ENCODE results near the gene DNAJC9. TPM values are rescaled to one million over a fixed set of nuclear protein-coding genes. Genes with fewer than 3 reads are reported as not detected.

DNAJC9 gene
- total RNA-seq, 1 experiment from 2014 or later: 72.9 TPM

DNA sequence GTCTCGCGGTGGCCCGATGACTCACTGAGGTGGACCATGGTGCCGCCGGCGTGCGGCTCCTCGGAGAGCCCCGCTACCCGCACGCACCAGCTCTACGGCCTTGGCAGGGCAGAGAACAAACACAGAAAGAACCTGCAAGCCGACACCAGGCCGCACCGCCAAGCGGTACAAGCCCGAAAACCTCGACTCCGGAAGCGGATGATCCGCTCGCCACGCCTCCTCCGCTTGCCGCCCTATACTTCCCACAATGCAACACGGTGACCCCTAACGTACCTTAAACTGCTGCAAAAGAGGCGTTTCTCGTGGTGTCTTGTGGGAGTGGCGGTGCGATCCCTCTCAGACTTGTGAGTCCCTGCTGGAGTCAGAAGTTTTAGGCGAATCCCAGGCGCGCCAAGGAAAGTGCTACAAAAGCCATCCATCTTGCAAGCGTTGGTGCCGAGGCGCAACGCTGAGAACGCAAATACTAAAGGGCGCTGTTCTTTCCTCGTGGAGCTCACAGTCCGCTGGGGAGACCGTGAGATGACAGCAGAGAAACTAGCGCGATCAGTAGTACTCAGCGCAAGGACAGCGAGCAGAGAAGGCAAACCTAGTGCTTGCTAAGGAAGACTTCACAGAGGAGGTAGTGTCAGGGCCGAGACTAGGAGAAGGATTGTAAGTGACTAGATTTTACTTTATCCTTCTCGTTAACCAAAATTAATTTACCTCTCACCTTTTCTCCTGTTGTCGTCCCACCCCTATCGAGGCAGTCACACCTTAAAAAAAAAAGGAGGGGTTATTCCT is 5.6 kb upstream of the DNAJC9 start, which contains the start of gene MRPS16:
MRPS16 (minus strand) TSS at position 200 of the 780 bp plus-strand sequence; CDS start at position 38, 162 bp downstream.
- ChIA-PET POLR2A (ENCODE audit: low non-redundant PET) (interaction anchor here (0.6 kb wide), 1 partner anchor 491 kb away, joined by 6 read pairs; no protein-coding TSS in a partner anchor), CTCF (no interaction called here)
- peak within 1 kb of the TSS; percentile 88 for H3K27ac ChIP-seq (ENCODE audit: low read depth, low read length, poor library complexity, severe bottlenecking)
- intact Hi-C loops (cut with micrococcal nuclease; ENCODE audit: unreplicated experiment): no loop called here
- H3K4me3 ChIP-seq (ENCODE audit: low read depth, low read length, poor library complexity, severe bottlenecking): peak within 1 kb of the TSS; percentile 64
- peaks cover 21% of the 10 kb centered on the region for H3K4me1 ChIP-seq (ENCODE audit: insufficient read depth, low read length, poor library complexity, severe bottlenecking)
- peaks cover 27% of the 10 kb centered on the region for H3K36me3 ChIP-seq (ENCODE audit: insufficient read depth, low read length, poor library complexity, severe bottlenecking)
- no peaks in the 10 kb centered on the region for H3K9me3 ChIP-seq (ENCODE audit: low read depth, low read length, poor library complexity, severe bottlenecking)
- BruUV-seq (replicated peaks): TSS peak; percentile 82
- peak; percentile 99 for DNase-seq (ENCODE audit: low spot score)
- no peak for TF ChIP-seq EZH2 (IDR thresholded peaks at IDR 0.05; ENCODE audit: borderline replicate concordance, low read depth, low read length, poor library complexity, severe bottlenecking)
- TF ChIP-seq, protein P1, sequence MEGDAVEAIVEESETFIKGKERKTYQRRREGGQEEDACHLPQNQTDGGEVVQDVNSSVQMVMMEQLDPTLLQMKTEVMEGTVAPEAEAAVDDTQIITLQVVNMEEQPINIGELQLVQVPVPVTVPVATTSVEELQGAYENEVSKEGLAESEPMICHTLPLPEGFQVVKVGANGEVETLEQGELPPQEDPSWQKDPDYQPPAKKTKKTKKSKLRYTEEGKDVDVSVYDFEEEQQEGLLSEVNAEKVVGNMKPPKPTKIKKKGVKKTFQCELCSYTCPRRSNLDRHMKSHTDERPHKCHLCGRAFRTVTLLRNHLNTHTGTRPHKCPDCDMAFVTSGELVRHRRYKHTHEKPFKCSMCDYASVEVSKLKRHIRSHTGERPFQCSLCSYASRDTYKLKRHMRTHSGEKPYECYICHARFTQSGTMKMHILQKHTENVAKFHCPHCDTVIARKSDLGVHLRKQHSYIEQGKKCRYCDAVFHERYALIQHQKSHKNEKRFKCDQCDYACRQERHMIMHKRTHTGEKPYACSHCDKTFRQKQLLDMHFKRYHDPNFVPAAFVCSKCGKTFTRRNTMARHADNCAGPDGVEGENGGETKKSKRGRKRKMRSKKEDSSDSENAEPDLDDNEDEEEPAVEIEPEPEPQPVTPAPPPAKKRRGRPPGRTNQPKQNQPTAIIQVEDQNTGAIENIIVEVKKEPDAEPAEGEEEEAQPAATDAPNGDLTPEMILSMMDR (conservative IDR thresholded peaks at IDR 0.05; ENCODE audit: low read depth, low read length): no peak
- no peaks in the 10 kb centered on the region for H3K27me3 ChIP-seq (replicated peaks; ENCODE audit: insufficient read depth, low read depth, low read length, poor library complexity)

DNA sequence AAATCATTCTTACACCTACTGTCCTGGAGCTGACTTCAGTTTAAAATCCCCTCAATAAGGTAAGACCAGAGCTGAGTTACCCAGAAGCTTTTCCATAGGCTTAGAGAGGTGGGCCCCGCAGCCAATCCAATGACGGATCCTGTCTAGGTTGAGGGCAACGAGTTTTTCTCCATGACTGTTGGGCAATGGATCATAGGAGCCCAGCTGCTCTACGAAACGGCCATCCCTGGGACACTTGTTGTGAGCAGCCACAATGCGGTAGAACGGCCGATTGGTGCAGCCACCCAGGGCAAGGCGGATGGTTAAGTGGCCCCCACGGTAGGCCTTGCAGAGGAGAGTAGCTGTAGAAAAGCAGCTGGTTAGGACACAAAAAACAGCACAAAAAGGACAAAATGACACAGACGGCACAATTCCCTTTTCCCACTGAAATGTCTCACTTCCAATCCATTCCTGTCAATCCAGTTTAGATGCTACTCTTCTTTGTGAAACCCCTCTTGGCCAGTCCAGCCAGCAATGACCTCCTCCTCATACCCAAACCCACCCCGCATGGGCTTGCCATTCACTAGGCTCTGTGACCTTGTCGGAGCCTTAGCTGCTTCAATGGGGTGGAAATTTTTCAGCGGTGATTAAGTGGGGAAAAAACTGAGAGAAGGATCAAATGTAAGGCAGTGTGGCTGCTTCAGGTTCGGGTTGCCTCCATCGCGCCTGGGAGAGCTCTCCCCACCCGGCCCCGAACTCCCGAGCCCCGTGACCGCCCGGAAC is 4.8 kb upstream of the DNAJC9 start:
- intact Hi-C loops (cut with micrococcal nuclease; ENCODE audit: unreplicated experiment): no loop called here
- Histone ChIP-seq H3K9me3 (ENCODE audit: low read depth, low read length, poor library complexity, severe bottlenecking) (no peaks in the 10 kb centered on the region), H3K27ac (ENCODE audit: low read depth, low read length, poor library complexity, severe bottlenecking) (peak overlapping the region; percentile 88), H3K27me3 (replicated peaks; ENCODE audit: insufficient read depth, low read depth, low read length, poor library complexity) (no peaks in the 10 kb centered on the region), H3K4me3 (ENCODE audit: low read depth, low read length, poor library complexity, severe bottlenecking) (peak overlapping the region; percentile 64), H3K36me3 (ENCODE audit: insufficient read depth, low read length, poor library complexity, severe bottlenecking) (peaks cover 28% of the 10 kb centered on the region), H3K4me1 (ENCODE audit: insufficient read depth, low read length, poor library complexity, severe bottlenecking) (peaks cover 22% of the 10 kb centered on the region)
- BruUV-seq (replicated peaks): TSS peak; percentile 59
- ChIA-PET CTCF (no interaction called here), POLR2A (ENCODE audit: low non-redundant PET) (no interaction called here)
- TF ChIP-seq, protein P1 (conservative IDR thresholded peaks at IDR 0.05; ENCODE audit: low read depth, low read length): no peak
- TF ChIP-seq EZH2 (IDR thresholded peaks at IDR 0.05; ENCODE audit: borderline replicate concordance, low read depth, low read length, poor library complexity, severe bottlenecking): no peak
- DNase-seq (ENCODE audit: low spot score): peak; percentile 36

GRCh38 chr10:73248259-73248724 is 1.2 kb upstream of the DNAJC9 start:
- DNase-seq (ENCODE audit: low spot score): no peak
- BruUV-seq (replicated peaks): no TSS peak
- Histone ChIP-seq H3K27me3 (replicated peaks; ENCODE audit: insufficient read depth, low read depth, low read length, poor library complexity) (no peaks in the 10 kb centered on the region), H3K4me3 (ENCODE audit: low read depth, low read length, poor library complexity, severe bottlenecking) (no peak overlapping the region), H3K36me3 (ENCODE audit: insufficient read depth, low read length, poor library complexity, severe bottlenecking) (peaks cover 54% of the 10 kb centered on the region), H3K4me1 (ENCODE audit: insufficient read depth, low read length, poor library complexity, severe bottlenecking) (peaks cover 25% of the 10 kb centered on the region), H3K9me3 (ENCODE audit: low read depth, low read length, poor library complexity, severe bottlenecking) (no peaks in the 10 kb centered on the region), H3K27ac (ENCODE audit: low read depth, low read length, poor library complexity, severe bottlenecking) (peak overlapping the region; percentile 98)
- TF ChIP-seq EZH2 (IDR thresholded peaks at IDR 0.05; ENCODE audit: borderline replicate concordance, low read depth, low read length, poor library complexity, severe bottlenecking): no peak
- TF ChIP-seq, protein P1 (conservative IDR thresholded peaks at IDR 0.05; ENCODE audit: low read depth, low read length): no peak
- CTCF ChIA-PET: no interaction called here
- intact Hi-C loops (cut with micrococcal nuclease; ENCODE audit: unreplicated experiment): loop anchor here (5.0 kb wide), 1 partner anchor 164 kb away; the partner anchor contains the start of gene ANXA7
- POLR2A ChIA-PET (ENCODE audit: low non-redundant PET): no interaction called here

Data from A673 (cell line).